GM19395 (cell line): ENCODE measurements around the gene PDGFA.

Source experiments
- ATAC-seq: cut with Tn5 transposase; IDR thresholded peaks from one replicate; pipeline ENCODE4 v1.9.1; 2021; ENCODE audit warnings: mild to moderate bottlenecking, moderate library complexity; ENCODE audit not compliant: unreplicated experiment

The PDGFA gene

GRCh38 chr7:475951-476441, 43.6 kb downstream of the PDGFA start:
- ATAC-seq = no peak

- ATAC-seq = no peak
Measured at GRCh38 chr7:475425-475728, 44.3 kb downstream of the PDGFA start.

GRCh38 chr7:474605-475424, 44.8 kb downstream of the PDGFA start:
- no peak for ATAC-seq

- no peak for ATAC-seq
Measured at GRCh38 chr7:473870-474604, 45.6 kb downstream of the PDGFA start.

- no peak for ATAC-seq
Measured at GRCh38 chr7:473211-473734, 46.4 kb downstream of the PDGFA start.

- no peak for ATAC-seq
Measured at GRCh38 chr7:472640-472957, 47.0 kb downstream of the PDGFA start.

- no peak for ATAC-seq
Measured at GRCh38 chr7:471866-472639, 47.6 kb downstream of the PDGFA start.

GRCh38 chr7:471191-471865, 48.3 kb downstream of the PDGFA start:
- no peak for ATAC-seq

- ATAC-seq = no peak
Measured at GRCh38 chr7:469563-469961, 50.1 kb downstream of the PDGFA start.

- ATAC-seq = no peak
Measured at GRCh38 chr7:468681-469562, 50.7 kb downstream of the PDGFA start.

- ATAC-seq = no peak
Measured at GRCh38 chr7:467856-468545, 51.6 kb downstream of the PDGFA start.

- no peak for ATAC-seq
Measured at GRCh38 chr7:467393-467828, 52.2 kb downstream of the PDGFA start.

- ATAC-seq = no peak
Measured at GRCh38 chr7:466465-467191, 53.0 kb downstream of the PDGFA start.

GRCh38 chr7:465710-466400, 53.8 kb downstream of the PDGFA start:
- ATAC-seq = no peak

- no peak for ATAC-seq
Measured at GRCh38 chr7:464454-465401, 54.9 kb downstream of the PDGFA start.

GRCh38 chr7:463817-464453, 55.7 kb downstream of the PDGFA start:
- ATAC-seq = no peak
